HG03280 (cell line): ENCODE data around the gene CACNA2D3.
"Not testable (repeated sequence)": the region's sequence is repeated elsewhere in the genome, so short reads cannot be mapped to it uniquely, and the experiment has no call there.

ENCODE experiments used
- ATAC-seq: cut with Tn5 transposase; IDR thresholded peaks from one replicate; pipeline ENCODE4 v1.9.1; 2021; ENCODE audit warnings: mild to moderate bottlenecking, moderate library complexity; ENCODE audit not compliant: unreplicated experiment

CACNA2D3 gene

GRCh38 chr3:55090291-55090690, 967.9 kb downstream of the CACNA2D3 start:
- ATAC-seq = no peak

- ATAC-seq = no peak
Observed at GRCh38 chr3:55090746-55091145, 968.4 kb downstream of the CACNA2D3 start.

GRCh38 chr3:55091381-55092225, 969.3 kb downstream of the CACNA2D3 start:
- no peak for ATAC-seq

GRCh38 chr3:55094676-55095075, 972.3 kb downstream of the CACNA2D3 start:
- ATAC-seq = no peak

- no peak for ATAC-seq
Observed at GRCh38 chr3:55097441-55097840, 975.1 kb downstream of the CACNA2D3 start.

GRCh38 chr3:55105647-55106046, 983.3 kb downstream of the CACNA2D3 start:
- ATAC-seq = no peak

- ATAC-seq = no peak
Observed at GRCh38 chr3:55107187-55107586, 984.8 kb downstream of the CACNA2D3 start.

- not testable (repeated sequence) for ATAC-seq
Observed at GRCh38 chr3:55111906-55112305, 989.6 kb downstream of the CACNA2D3 start.

GRCh38 chr3:55118451-55118850, 996.1 kb downstream of the CACNA2D3 start:
- no peak for ATAC-seq

- ATAC-seq = no peak
Observed at GRCh38 chr3:55119268-55119667, 996.9 kb downstream of the CACNA2D3 start.

- ATAC-seq = no peak
Observed at GRCh38 chr3:55122312-55122711, 1000.0 kb downstream of the CACNA2D3 start.
